Measurements from ENCODE around the gene PHF14.

GRCh38 chr7:10977113-10977512 is 3.4 kb downstream of the PHF14 start:
- TF ChIP-seq, protein P1, sequence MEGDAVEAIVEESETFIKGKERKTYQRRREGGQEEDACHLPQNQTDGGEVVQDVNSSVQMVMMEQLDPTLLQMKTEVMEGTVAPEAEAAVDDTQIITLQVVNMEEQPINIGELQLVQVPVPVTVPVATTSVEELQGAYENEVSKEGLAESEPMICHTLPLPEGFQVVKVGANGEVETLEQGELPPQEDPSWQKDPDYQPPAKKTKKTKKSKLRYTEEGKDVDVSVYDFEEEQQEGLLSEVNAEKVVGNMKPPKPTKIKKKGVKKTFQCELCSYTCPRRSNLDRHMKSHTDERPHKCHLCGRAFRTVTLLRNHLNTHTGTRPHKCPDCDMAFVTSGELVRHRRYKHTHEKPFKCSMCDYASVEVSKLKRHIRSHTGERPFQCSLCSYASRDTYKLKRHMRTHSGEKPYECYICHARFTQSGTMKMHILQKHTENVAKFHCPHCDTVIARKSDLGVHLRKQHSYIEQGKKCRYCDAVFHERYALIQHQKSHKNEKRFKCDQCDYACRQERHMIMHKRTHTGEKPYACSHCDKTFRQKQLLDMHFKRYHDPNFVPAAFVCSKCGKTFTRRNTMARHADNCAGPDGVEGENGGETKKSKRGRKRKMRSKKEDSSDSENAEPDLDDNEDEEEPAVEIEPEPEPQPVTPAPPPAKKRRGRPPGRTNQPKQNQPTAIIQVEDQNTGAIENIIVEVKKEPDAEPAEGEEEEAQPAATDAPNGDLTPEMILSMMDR (IDR thresholded peaks at IDR 0.05) = no peak
- no peak for TF ChIP-seq POLR2A (IDR thresholded peaks at IDR 0.05)
